H1 (cell line): ENCODE results near the gene OR1E2. TPM values are rescaled to one million over a fixed set of nuclear protein-coding genes. Genes with fewer than 3 reads are reported as not detected.
"Not testable (repeated sequence)": the region's sequence is repeated elsewhere in the genome, so short reads cannot be mapped to it uniquely, and the experiment has no call there.

Source experiments
- CTCF ChIA-PET: fragments of 300-600 bp; sonication (Branson Sonifier 250); formaldehyde crosslinking; loops from one replicate; lab custom pipeline; 2021; ENCODE audit not compliant: partially characterized antibody; lab: Charles Lee
- POLR2A ChIA-PET: fragments of 300-600 bp; sonication (Branson Sonifier 250); formaldehyde crosslinking; loops from one replicate; lab custom pipeline; 2021; ENCODE audit warnings: inconsistent platforms; ENCODE audit not compliant: partially characterized antibody; lab: Charles Lee
- DNase-seq, 2 experiments: peaks; one replicate each; pipeline versions ENCODE4 v3.0.0 to v3.0.0-alpha.2; 2010 to 2022; ENCODE audit warnings: low spot score in 2 of 2, low read depth in 1 of 2, mixed read lengths in 1 of 2
- FAIRE-seq: peaks from 2 replicates; lab custom pipeline; 2011; peaks lifted over from hg19 to GRCh38; lab: Jason Lieb, UNC
- H2AFZ ChIP-seq: 2 replicates; pipeline ENCODE4 v1.8.1; 2012; ENCODE audit warnings: low read length, inconsistent platforms
- H2AK5ac ChIP-seq: 2 replicates; pipeline ENCODE4 v1.6.1; 2013; ENCODE audit warnings: low read depth, low read length
- H2BK120ac ChIP-seq: replicated peaks from 2 replicates; pipeline ENCODE3; 2013; ENCODE audit warnings: low read depth, low read length, inconsistent platforms
- H2BK12ac ChIP-seq: 2 replicates; pipeline ENCODE4 v1.6.1; 2013; ENCODE audit warnings: low read depth, low read length
- H2BK15ac ChIP-seq: 2 replicates; pipeline ENCODE4 v1.6.1; 2013; ENCODE audit warnings: low read length
- H2BK20ac ChIP-seq: 2 replicates; pipeline ENCODE4 v1.6.1; 2013; ENCODE audit warnings: low read length
- H2BK5ac ChIP-seq: 2 replicates; pipeline ENCODE4 v1.6.1; 2013; ENCODE audit warnings: low read depth, low read length
- H3K14ac ChIP-seq: 2 replicates; pipeline ENCODE4 v1.6.1; 2013; ENCODE audit warnings: inconsistent platforms; ENCODE audit not compliant: insufficient read length
- H3K18ac ChIP-seq: 2 replicates; pipeline ENCODE4 v1.6.1; 2013; ENCODE audit warnings: low read length; ENCODE audit errors: extremely low read depth
- H3K23ac ChIP-seq: 2 replicates; pipeline ENCODE4 v1.6.1; 2013; ENCODE audit warnings: inconsistent platforms; ENCODE audit not compliant: insufficient read length
- H3K23me2 ChIP-seq: 2 replicates; pipeline ENCODE4 v1.6.1; 2013; ENCODE audit warnings: low read depth, low read length
- H3K27ac ChIP-seq: 2 replicates; pipeline ENCODE4 v1.6.1; 2011; ENCODE audit warnings: low read depth, low read length, inconsistent platforms
- H3K27me3 ChIP-seq, 4 experiments: replicated peaks in 1 of 4; 1 replicate in 1 of 4; 2 replicates in 3 of 4; pipeline versions ENCODE4 v1.6.1 to v1.8.1; 2011 to 2013; ENCODE audit warnings: low read length in 3 of 4, mild to moderate bottlenecking in 3 of 4, inconsistent platforms in 2 of 4, mixed read lengths in 2 of 4, moderate library complexity in 1 of 4; ENCODE audit not compliant: control insufficient read depth in 3 of 4, insufficient read depth in 3 of 4; ENCODE audit errors: extremely low read depth in 1 of 4
- H3K36me3 ChIP-seq, 4 experiments: 2 replicates each; pipeline versions ENCODE4 v1.6.1 to v1.8.1; 2011 to 2013; ENCODE audit warnings: mild to moderate bottlenecking in 4 of 4, low read length in 3 of 4, moderate library complexity in 2 of 4, control low read depth in 1 of 4, inconsistent platforms in 1 of 4; ENCODE audit not compliant: insufficient read depth in 4 of 4, control insufficient read depth in 2 of 4
- H3K4ac ChIP-seq: replicated peaks from 2 replicates; pipeline ENCODE3; 2013; ENCODE audit warnings: low read length, low read depth, mixed read lengths, inconsistent platforms; ENCODE audit not compliant: insufficient read length
- H3K4me1 ChIP-seq, 4 experiments: replicated peaks in 1 of 4; 1 replicate in 1 of 4; 2 replicates in 3 of 4; pipeline versions ENCODE4 v1.6.1 to v1.8.1; 2011 to 2013; ENCODE audit warnings: low read length in 3 of 4, inconsistent platforms in 2 of 4, mixed read lengths in 1 of 4; ENCODE audit not compliant: insufficient read depth in 4 of 4, control insufficient read depth in 3 of 4
- H3K4me2 ChIP-seq, 2 experiments: 2 replicates each; pipeline versions ENCODE4 v1.6.1 to v1.8.1; 2011 to 2013; ENCODE audit warnings: low read depth in 2 of 2, low read length in 2 of 2, control low read depth in 1 of 2, inconsistent platforms in 1 of 2, mild to moderate bottlenecking in 1 of 2; ENCODE audit not compliant: insufficient read depth in 1 of 2
- H3K4me3 ChIP-seq, 4 experiments: fragments of 200-600, 300-600 bp in 1 of 4; sonication (generic), shearing (Covaris generic), sonication (Bioruptor Twin) in 1 of 4; 2 replicates each; pipeline versions ENCODE4 v1.5.1 to v1.8.1; 2011 to 2016; ENCODE audit warnings: low read length in 4 of 4, low read depth in 3 of 4, control low read depth in 2 of 4, inconsistent platforms in 2 of 4, mild to moderate bottlenecking in 2 of 4, mixed read lengths in 1 of 4, moderate library complexity in 1 of 4; ENCODE audit not compliant: insufficient read depth in 2 of 4; ENCODE audit errors: extremely low read depth in 1 of 4
- H3K56ac ChIP-seq: replicated peaks from 2 replicates; pipeline ENCODE3; 2013; ENCODE audit warnings: low read depth, mild to moderate bottlenecking, mixed read lengths, low read length, inconsistent platforms; ENCODE audit not compliant: insufficient read length
- H3K79me1 ChIP-seq: 2 replicates; pipeline ENCODE4 v1.6.1; 2013; ENCODE audit warnings: low read depth, low read length, control low read depth
- H3K79me2 ChIP-seq, 2 experiments: 2 replicates each; pipeline versions ENCODE4 v1.6.1 to v1.8.1; 2012 to 2013; ENCODE audit warnings: low read length in 2 of 2, mild to moderate bottlenecking in 2 of 2, inconsistent platforms in 1 of 2; ENCODE audit not compliant: insufficient read depth in 2 of 2, control insufficient read depth in 1 of 2
- H3K9ac ChIP-seq, 4 experiments: replicated peaks in 1 of 4; 1 replicate in 1 of 4; 2 replicates in 3 of 4; pipeline versions ENCODE4 v1.6.1 to v1.8.1; 2011 to 2013; ENCODE audit warnings: low read depth in 3 of 4, low read length in 3 of 4, control low read depth in 2 of 4, mild to moderate bottlenecking in 2 of 4, moderate library complexity in 2 of 4, inconsistent platforms in 1 of 4; ENCODE audit errors: extremely low read depth in 1 of 4
- H3K9me3 ChIP-seq, 2 experiments: 2 replicates each; pipeline versions ENCODE4 v1.6.1 to v1.8.1; 2012 to 2013; ENCODE audit warnings: mild to moderate bottlenecking in 2 of 2, moderate library complexity in 2 of 2, control low read depth in 1 of 2, inconsistent platforms in 1 of 2, low read depth in 1 of 2, low read length in 1 of 2, mixed read lengths in 1 of 2; ENCODE audit not compliant: insufficient read depth in 2 of 2
- H4K20me1 ChIP-seq, 2 experiments: replicated peaks in 1 of 2; 2 replicates each; pipeline versions ENCODE3 to v1.8.1; 2011 to 2013; ENCODE audit warnings: inconsistent platforms in 2 of 2, low read length in 2 of 2, mild to moderate bottlenecking in 1 of 2; ENCODE audit not compliant: insufficient read depth in 2 of 2, control insufficient read depth in 1 of 2
- H4K5ac ChIP-seq: 2 replicates; pipeline ENCODE4 v1.6.1; 2013; ENCODE audit warnings: low read length, low read depth, mixed read lengths, inconsistent platforms; ENCODE audit not compliant: insufficient read length
- H4K8ac ChIP-seq: 2 replicates; pipeline ENCODE4 v1.8.0; 2013; ENCODE audit warnings: mild to moderate bottlenecking, moderate library complexity, low read length, inconsistent platforms; ENCODE audit not compliant: insufficient read depth; ENCODE audit errors: extremely low read depth
- H4K91ac ChIP-seq: replicated peaks from 2 replicates; pipeline ENCODE3; 2013; ENCODE audit warnings: low read length, mixed read lengths, inconsistent platforms; ENCODE audit not compliant: insufficient read length
- WGBS, 2 experiments: shearing (Covaris generic) in 1 of 2; methylation state at CpG; one replicate each; pipeline versions ENCODE4 v1.1.6 to v1.1.7; 2013 to 2015; ENCODE audit warnings: low lambda C conversion rate in 2 of 2, mixed read lengths in 2 of 2, inconsistent platforms in 1 of 2, low coverage in 1 of 2, missing lambda C conversion rate in 1 of 2; ENCODE audit not compliant: insufficient replicate concordance in 2 of 2, insufficient coverage in 1 of 2, insufficient read length in 1 of 2; ENCODE audit errors: extremely low coverage in 1 of 2, missing lambda C conversion rate in 1 of 2; 5-methylcytosine and 5-hydroxymethylcytosine counted together
- polyA plus RNA-seq, 7 experiments: library from polyadenylated mRNA; depleted of rRNA in 3 of 7; stranded (reverse) in 5 of 7; unstranded in 2 of 7; fragments of >200 nt in 5 of 7; fragments of 200-250 nt in 2 of 7; gene quantifications; 1 replicate in 5 of 7; 2 replicates in 1 of 7; 4 replicates in 1 of 7; pipeline versions ENCODE4 v1.2.1 to v1.2.3, GENCODE V29; 2011 to 2013; ENCODE audit warnings: missing spikeins in 2 of 7, mixed read lengths in 2 of 7
- total RNA-seq: library from RNA; stranded (reverse); fragmentation: NEBNext Ultra II Directional; extraction: Animal tissue kit (Norgen Biotek cat#: 25700); gene quantifications from 2 replicates; pipeline ENCODE4 v1.2.1, GENCODE V29; 2021

OR1E2 gene
- total and polyA plus RNA-seq, 2 of the 8 experiments (the other 6 are each of a cell fraction or from before 2014, with no cell fraction given), result not detected

GRCh38 chr17:3397801-3398200 lies 35.8 kb downstream of the OR1E2 start:
- H2AFZ ChIP-seq, H3K56ac ChIP-seq, H3K14ac ChIP-seq, H2BK5ac ChIP-seq, H3K79me2 ChIP-seq, H3K9ac ChIP-seq, H3K4me2 ChIP-seq, H4K91ac ChIP-seq, H2BK120ac ChIP-seq, H3K79me1 ChIP-seq, H3K23me2 ChIP-seq, H3K27ac ChIP-seq, H4K8ac ChIP-seq, H3K23ac ChIP-seq, H2BK12ac ChIP-seq, H2AK5ac ChIP-seq, H3K18ac ChIP-seq, H3K27me3 ChIP-seq, CTCF ChIA-PET, H2BK20ac ChIP-seq, POLR2A ChIA-PET, H3K4ac ChIP-seq, H4K5ac ChIP-seq, H3K36me3 ChIP-seq, H3K4me1 ChIP-seq, H2BK15ac ChIP-seq, H4K20me1 ChIP-seq, H3K4me3 ChIP-seq: not testable (repeated sequence)
- peaks cover 13 to 40% of the 10 kb centered on the region in 2 experiments for H3K9me3 ChIP-seq
- peak in 1 of 2 experiments; percentile 56 for DNase-seq
- 67% methylated on average over 7 of the region's 7 CpGs; no CpG with 5 or more reads in 1 of the 2 experiments for WGBS, 2 experiments
- peak; percentile 89 for FAIRE-seq
